ENCODE measurements around the gene SORT1. TPM values are rescaled to one million over a fixed set of nuclear protein-coding genes. Genes with fewer than 3 reads are reported as not detected.
"Not testable (repeated sequence)": the region's sequence is repeated elsewhere in the genome, so short reads cannot be mapped to it uniquely, and the experiment has no call there.

SORT1 gene
- total and polyA plus RNA-seq, 2 donors = 3.6 to 10.3 TPM

GRCh38 chr1:109315288-109315687 lies 82.4 kb downstream of the SORT1 start:
- no peak for DNase-seq (ENCODE audit: low read depth in 6 of 9, low spot score in 9 of 9)
- no peak overlapping the region for H3K4me3 ChIP-seq (ENCODE audit: low read length in 2 of 2)
- H3K27ac ChIP-seq (ENCODE audit: low read depth in 1 of 2, low read length in 1 of 2) = no peak overlapping the region
- H3K36me3 ChIP-seq (ENCODE audit: control insufficient read depth in 2 of 2, insufficient read depth in 2 of 2, low read length in 1 of 2) = peaks cover 20 to 21% of the 10 kb centered on the region in 2 donors
- whole genome bisulfite sequencing = 97% methylated on average over 4 of the region's 4 CpGs
- no peaks in the 10 kb centered on the region for H3K9me3 ChIP-seq (ENCODE audit: control insufficient read depth in 2 of 2, insufficient read depth in 1 of 2, low read length in 1 of 2)
- H3K27me3 ChIP-seq (ENCODE audit: control insufficient read depth in 2 of 2, insufficient read depth in 1 of 2, low read length in 1 of 2) = no peaks in the 10 kb centered on the region
- H3K4me1 ChIP-seq (ENCODE audit: control insufficient read depth in 2 of 2, insufficient read depth in 2 of 2, low read length in 2 of 2) = no peaks in the 10 kb centered on the region

GRCh38 chr1:109314795-109315194 lies 82.9 kb downstream of the SORT1 start:
- Histone ChIP-seq H3K27me3 (ENCODE audit: control insufficient read depth in 2 of 2, insufficient read depth in 1 of 2, low read length in 1 of 2) (no peaks in the 10 kb centered on the region), H3K36me3 (ENCODE audit: control insufficient read depth in 2 of 2, insufficient read depth in 2 of 2, low read length in 1 of 2) (peaks cover 20 to 21% of the 10 kb centered on the region in 2 donors), H3K4me1 (ENCODE audit: control insufficient read depth in 2 of 2, insufficient read depth in 2 of 2, low read length in 2 of 2) (no peaks in the 10 kb centered on the region), H3K9me3 (ENCODE audit: control insufficient read depth in 2 of 2, insufficient read depth in 1 of 2, low read length in 1 of 2) (no peaks in the 10 kb centered on the region), H3K27ac (ENCODE audit: low read depth in 1 of 2, low read length in 1 of 2) (no peak overlapping the region), H3K4me3 (ENCODE audit: low read length in 2 of 2) (no peak overlapping the region)
- no peak for DNase-seq (ENCODE audit: low read depth in 6 of 9, low spot score in 9 of 9)
- WGBS = 98% methylated on average over 1 of the region's 1 CpG

GRCh38 chr1:109312978-109313775 lies 84.5 kb downstream of the SORT1 start:
- Histone ChIP-seq H3K27me3 (ENCODE audit: control insufficient read depth in 2 of 2, insufficient read depth in 1 of 2, low read length in 1 of 2) (no peaks in the 10 kb centered on the region), H3K27ac (ENCODE audit: low read depth in 1 of 2, low read length in 1 of 2) (no peak overlapping the region), H3K4me3 (ENCODE audit: low read length in 2 of 2) (no peak overlapping the region), H3K4me1 (ENCODE audit: control insufficient read depth in 2 of 2, insufficient read depth in 2 of 2, low read length in 2 of 2) (no peaks in the 10 kb centered on the region), H3K9me3 (ENCODE audit: control insufficient read depth in 2 of 2, insufficient read depth in 1 of 2, low read length in 1 of 2) (no peaks in the 10 kb centered on the region), H3K36me3 (ENCODE audit: control insufficient read depth in 2 of 2, insufficient read depth in 2 of 2, low read length in 1 of 2) (peaks cover 15% of the 10 kb centered on the region in 2 donors)
- WGBS = 94% methylated on average over 12 of the region's 12 CpGs
- DNase-seq (ENCODE audit: low read depth in 6 of 9, low spot score in 9 of 9) = no peak

GRCh38 chr1:109312246-109312645 lies 85.5 kb downstream of the SORT1 start:
- peaks cover 8% of the 10 kb centered on the region in 2 donors for H3K36me3 ChIP-seq (ENCODE audit: control insufficient read depth in 2 of 2, insufficient read depth in 2 of 2, low read length in 1 of 2)
- DNase-seq (ENCODE audit: low read depth in 6 of 9, low spot score in 9 of 9) = no peak
- WGBS = 95% methylated on average over 2 of the region's 2 CpGs
- no peak overlapping the region for H3K4me3 ChIP-seq (ENCODE audit: low read length in 2 of 2)
- H3K27ac ChIP-seq (ENCODE audit: low read depth in 1 of 2, low read length in 1 of 2) = no peak overlapping the region
- H3K27me3 ChIP-seq (ENCODE audit: control insufficient read depth in 2 of 2, insufficient read depth in 1 of 2, low read length in 1 of 2) = no peaks in the 10 kb centered on the region
- H3K9me3 ChIP-seq (ENCODE audit: control insufficient read depth in 2 of 2, insufficient read depth in 1 of 2, low read length in 1 of 2) = no peaks in the 10 kb centered on the region
- no peaks in the 10 kb centered on the region for H3K4me1 ChIP-seq (ENCODE audit: control insufficient read depth in 2 of 2, insufficient read depth in 2 of 2, low read length in 2 of 2)

- no peaks in the 10 kb centered on the region for H3K9me3 ChIP-seq (ENCODE audit: control insufficient read depth in 2 of 2, insufficient read depth in 1 of 2, low read length in 1 of 2)
- no peaks in the 10 kb centered on the region for H3K27me3 ChIP-seq (ENCODE audit: control insufficient read depth in 2 of 2, insufficient read depth in 1 of 2, low read length in 1 of 2)
- no peak overlapping the region for H3K27ac ChIP-seq (ENCODE audit: low read depth in 1 of 2, low read length in 1 of 2)
- peaks cover 6 to 8% of the 10 kb centered on the region in 2 donors for H3K36me3 ChIP-seq (ENCODE audit: control insufficient read depth in 2 of 2, insufficient read depth in 2 of 2, low read length in 1 of 2)
- DNase-seq (ENCODE audit: low read depth in 6 of 9, low spot score in 9 of 9) = no peak
- no peaks in the 10 kb centered on the region for H3K4me1 ChIP-seq (ENCODE audit: control insufficient read depth in 2 of 2, insufficient read depth in 2 of 2, low read length in 2 of 2)
- 96% methylated on average over 2 of the region's 2 CpGs for WGBS
- no peak overlapping the region for H3K4me3 ChIP-seq (ENCODE audit: low read length in 2 of 2)
Measured at GRCh38 chr1:109309347-109309746, 88.4 kb downstream of the SORT1 start.

GRCh38 chr1:109307274-109308021 lies 90.3 kb downstream of the SORT1 start:
- Histone ChIP-seq H3K36me3 (ENCODE audit: control insufficient read depth in 2 of 2, insufficient read depth in 2 of 2, low read length in 1 of 2) (no peaks in the 10 kb centered on the region), H3K27me3 (ENCODE audit: control insufficient read depth in 2 of 2, insufficient read depth in 1 of 2, low read length in 1 of 2) (no peaks in the 10 kb centered on the region), H3K9me3 (ENCODE audit: control insufficient read depth in 2 of 2, insufficient read depth in 1 of 2, low read length in 1 of 2) (no peaks in the 10 kb centered on the region), H3K4me1 (ENCODE audit: control insufficient read depth in 2 of 2, insufficient read depth in 2 of 2, low read length in 2 of 2) (no peaks in the 10 kb centered on the region), H3K4me3 (ENCODE audit: low read length in 2 of 2) (no peak overlapping the region), H3K27ac (ENCODE audit: low read depth in 1 of 2, low read length in 1 of 2) (no peak overlapping the region)
- WGBS = 70% methylated on average over 14 of the region's 14 CpGs
- no peak for DNase-seq (ENCODE audit: low read depth in 6 of 9, low spot score in 9 of 9)

GRCh38 chr1:109306832-109307273 lies 90.9 kb downstream of the SORT1 start, which contains the start of gene MYBPHL:
TSS of gene MYBPHL (minus strand) at chr1:109307011. CDS start at chr1:109306991, 20 bp downstream.
- H3K9me3 ChIP-seq (ENCODE audit: control insufficient read depth in 2 of 2, insufficient read depth in 1 of 2, low read length in 1 of 2) = no peaks in the 10 kb centered on the region
- WGBS = 84% methylated on average over 7 of the region's 7 CpGs
- no peaks in the 10 kb centered on the region for H3K27me3 ChIP-seq (ENCODE audit: control insufficient read depth in 2 of 2, insufficient read depth in 1 of 2, low read length in 1 of 2)
- H3K36me3 ChIP-seq (ENCODE audit: control insufficient read depth in 2 of 2, insufficient read depth in 2 of 2, low read length in 1 of 2) = no peaks in the 10 kb centered on the region
- H3K4me3 ChIP-seq (ENCODE audit: low read length in 2 of 2) = no peak within 1 kb of the TSS
- no peak for DNase-seq (ENCODE audit: low read depth in 6 of 9, low spot score in 9 of 9)
- no peak within 1 kb of the TSS for H3K27ac ChIP-seq (ENCODE audit: low read depth in 1 of 2, low read length in 1 of 2)
- no peaks in the 10 kb centered on the region for H3K4me1 ChIP-seq (ENCODE audit: control insufficient read depth in 2 of 2, insufficient read depth in 2 of 2, low read length in 2 of 2)

- DNase-seq (ENCODE audit: low read depth in 6 of 9, low spot score in 9 of 9); H3K36me3 ChIP-seq (ENCODE audit: control insufficient read depth in 2 of 2, insufficient read depth in 2 of 2, low read length in 1 of 2); H3K4me1 ChIP-seq (ENCODE audit: control insufficient read depth in 2 of 2, insufficient read depth in 2 of 2, low read length in 2 of 2); H3K27ac ChIP-seq (ENCODE audit: low read depth in 1 of 2, low read length in 1 of 2); H3K27me3 ChIP-seq (ENCODE audit: control insufficient read depth in 2 of 2, insufficient read depth in 1 of 2, low read length in 1 of 2); H3K9me3 ChIP-seq (ENCODE audit: control insufficient read depth in 2 of 2, insufficient read depth in 1 of 2, low read length in 1 of 2); H3K4me3 ChIP-seq (ENCODE audit: low read length in 2 of 2): not testable (repeated sequence)
- WGBS = 88% methylated on average over 10 of the region's 10 CpGs
Measured at GRCh38 chr1:109305991-109306390, 91.7 kb downstream of the SORT1 start.

- no peak for DNase-seq (ENCODE audit: low read depth in 6 of 9, low spot score in 9 of 9)
- Histone ChIP-seq H3K36me3 (ENCODE audit: control insufficient read depth in 2 of 2, insufficient read depth in 2 of 2, low read length in 1 of 2) (no peaks in the 10 kb centered on the region), H3K9me3 (ENCODE audit: control insufficient read depth in 2 of 2, insufficient read depth in 1 of 2, low read length in 1 of 2) (no peaks in the 10 kb centered on the region), H3K4me1 (ENCODE audit: control insufficient read depth in 2 of 2, insufficient read depth in 2 of 2, low read length in 2 of 2) (no peaks in the 10 kb centered on the region), H3K27me3 (ENCODE audit: control insufficient read depth in 2 of 2, insufficient read depth in 1 of 2, low read length in 1 of 2) (peaks cover 0 to 10% of the 10 kb centered on the region in 2 donors), H3K27ac (ENCODE audit: low read depth in 1 of 2, low read length in 1 of 2) (no peak overlapping the region), H3K4me3 (ENCODE audit: low read length in 2 of 2) (no peak overlapping the region)
- WGBS = 88% methylated on average over 8 of the region's 8 CpGs
Measured at GRCh38 chr1:109304226-109304920, 93.3 kb downstream of the SORT1 start.
